ENCODE results near the gene CFAP45.

- TF ChIP-seq CTCF (IDR thresholded peaks at IDR 0.05), result no peak
- no peak for TF ChIP-seq POLR2A (IDR thresholded peaks at IDR 0.05)
Measured at GRCh38 chr1:159925719-159926078, 25.7 kb upstream of the CFAP45 start.

All from right lobe of liver (tissue), 4 donors.